ENCODE results near the gene BRAT1. TPM values are rescaled to one million over a fixed set of nuclear protein-coding genes. Genes with fewer than 3 reads are reported as not detected.
"Not testable (repeated sequence)": the region's sequence is repeated elsewhere in the genome, so short reads cannot be mapped to it uniquely, and the experiment has no call there.

The BRAT1 gene
- total RNA-seq, result 24.5 and 26.4 TPM in 2 replicates

- DNase-seq (ENCODE audit: low read depth), result peak; percentile 86
Observed at GRCh38 chr7:2555121-2556052, at the start of gene BRAT1. BRAT1 (minus strand) TSS chr7:2555524; CDS start chr7:2554431, 1,093 bp downstream.

GRCh38 chr7:2604608-2605174 lies 49.4 kb upstream of the BRAT1 start:
- no peak for DNase-seq (ENCODE audit: low read depth)

DNA sequence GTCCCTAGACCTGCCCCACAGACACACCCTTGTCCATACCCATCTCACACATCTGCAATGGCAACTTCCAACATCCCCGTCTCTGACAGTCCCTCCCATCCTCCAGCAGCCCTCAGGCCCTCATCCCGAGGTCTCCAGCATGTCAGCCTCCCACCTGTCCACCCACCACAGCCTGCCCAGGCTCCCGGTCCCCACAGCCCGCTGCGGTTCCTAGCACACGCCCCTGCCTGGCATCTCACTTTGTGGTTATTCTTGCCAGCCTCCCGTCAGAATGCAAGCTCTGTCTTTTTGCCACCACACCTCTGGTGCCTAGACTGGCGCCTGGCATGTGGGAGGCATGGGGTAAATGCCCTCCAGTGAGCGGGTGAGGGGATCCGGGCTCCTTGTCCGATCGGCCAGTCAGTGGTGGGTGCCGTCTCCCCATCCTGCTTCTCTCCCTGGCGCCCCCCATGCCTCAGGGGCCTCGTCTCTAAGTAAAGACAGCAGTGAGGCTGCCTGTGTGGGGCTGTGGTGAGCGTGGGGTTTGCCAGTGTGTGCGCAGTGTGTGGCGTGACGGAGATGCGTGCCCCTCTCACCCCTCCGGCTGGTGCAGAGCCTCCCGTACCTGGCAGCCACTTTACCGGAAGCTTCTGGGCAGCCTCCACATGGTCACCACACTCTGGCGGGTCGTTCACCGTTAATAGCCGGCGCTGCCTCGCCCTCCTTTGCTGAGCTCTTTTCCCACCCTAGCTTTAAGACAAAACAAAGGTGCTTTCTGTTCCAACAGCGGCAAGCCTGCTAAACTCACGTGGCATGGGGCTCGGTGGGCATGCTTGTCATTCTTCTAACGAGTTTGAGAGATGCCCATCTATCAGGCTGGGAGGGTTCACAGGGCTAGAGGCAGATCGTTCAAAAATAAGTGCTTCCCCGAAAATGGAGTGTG lies 48.0 kb upstream of the BRAT1 start:
- no peak for DNase-seq (ENCODE audit: low read depth)

DNA sequence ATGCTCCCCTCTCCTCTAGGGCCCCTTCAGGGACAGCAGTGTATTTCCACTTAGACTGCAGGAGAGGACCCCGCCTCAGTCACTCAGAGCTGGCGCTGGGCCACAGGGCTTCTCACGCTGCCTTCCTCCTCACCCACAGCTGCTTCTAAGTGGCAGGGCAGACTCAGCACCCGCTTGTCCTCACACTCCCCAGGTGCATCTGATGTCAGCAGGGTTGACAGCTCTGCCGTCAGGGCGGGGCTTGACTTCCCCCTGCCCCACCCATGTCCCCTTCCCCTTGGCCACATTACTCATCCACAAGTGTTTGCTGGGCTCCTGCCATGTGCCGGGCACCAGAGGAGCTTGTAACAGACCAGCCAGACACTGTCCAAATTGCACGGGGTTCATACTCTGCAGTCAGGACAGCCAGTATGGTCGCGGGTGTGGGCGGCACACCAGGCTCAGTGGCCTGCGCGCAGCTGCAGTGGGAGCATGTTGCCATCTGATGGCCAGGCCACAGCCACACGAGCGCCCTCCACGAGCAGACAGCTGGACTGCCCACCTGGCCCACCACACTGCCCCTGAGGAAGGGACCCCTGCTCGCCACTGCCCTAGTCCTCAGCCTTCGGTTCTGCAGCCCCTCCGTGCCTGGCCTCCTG lies 47.2 kb upstream of the BRAT1 start:
- DNase-seq (ENCODE audit: low read depth), result no peak

GRCh38 chr7:2601907-2602306 lies 46.6 kb upstream of the BRAT1 start:
- DNase-seq (ENCODE audit: low read depth), result no peak

DNA sequence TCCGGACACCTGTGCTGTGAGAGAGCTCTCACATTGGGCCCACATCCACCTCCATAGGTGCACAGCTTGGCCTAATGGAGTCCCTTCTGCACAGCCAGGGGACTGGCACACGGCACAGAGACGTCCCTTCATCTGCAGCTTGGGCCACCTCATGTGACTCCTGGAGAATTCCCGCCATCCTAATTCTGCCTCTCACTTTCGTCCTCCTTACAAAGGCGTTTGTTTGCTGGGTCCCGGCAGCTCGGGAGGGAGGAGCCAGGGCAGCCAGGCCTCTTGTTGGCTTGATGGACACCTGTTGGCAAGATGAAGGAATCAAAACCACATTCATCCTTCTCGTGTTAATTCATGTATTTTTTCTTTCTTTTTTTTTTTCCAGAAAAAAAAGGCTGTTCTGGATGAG lies 45.7 kb upstream of the BRAT1 start:
- no peak for DNase-seq (ENCODE audit: low read depth)

DNA sequence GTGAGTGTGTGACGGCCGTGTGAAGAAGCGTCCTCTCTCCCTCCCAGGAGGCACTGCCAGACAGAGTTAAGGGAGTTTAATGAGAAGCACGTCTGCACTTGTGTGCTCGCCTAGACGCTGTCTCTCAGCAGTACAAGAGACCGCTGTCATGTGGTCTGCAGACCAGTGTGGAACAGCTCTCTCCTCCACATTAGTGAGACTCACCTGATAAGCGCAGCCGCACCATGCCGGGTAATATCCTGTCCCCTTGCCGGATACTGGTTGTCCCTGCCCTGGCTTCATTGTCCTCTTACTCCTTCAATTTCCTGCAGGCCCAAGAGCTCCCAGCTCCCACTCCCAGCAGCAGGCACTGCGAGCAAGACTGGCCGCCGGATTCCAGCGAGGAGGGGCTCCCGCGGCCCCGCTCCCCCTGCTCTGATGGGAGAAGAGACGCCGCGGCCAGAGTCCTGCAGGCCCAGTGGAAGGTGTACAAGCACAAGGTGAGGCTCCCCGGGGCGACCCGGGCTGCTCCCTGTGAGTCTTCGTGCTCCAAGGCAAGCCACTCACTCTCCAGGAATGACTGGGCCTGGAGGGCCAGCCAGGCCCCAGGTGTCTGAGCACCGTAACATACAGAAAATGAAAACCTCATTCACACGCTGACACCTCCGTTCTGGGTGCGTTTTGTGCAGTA lies 43.0 kb upstream of the BRAT1 start:
- DNase-seq (ENCODE audit: low read depth), result no peak

DNA sequence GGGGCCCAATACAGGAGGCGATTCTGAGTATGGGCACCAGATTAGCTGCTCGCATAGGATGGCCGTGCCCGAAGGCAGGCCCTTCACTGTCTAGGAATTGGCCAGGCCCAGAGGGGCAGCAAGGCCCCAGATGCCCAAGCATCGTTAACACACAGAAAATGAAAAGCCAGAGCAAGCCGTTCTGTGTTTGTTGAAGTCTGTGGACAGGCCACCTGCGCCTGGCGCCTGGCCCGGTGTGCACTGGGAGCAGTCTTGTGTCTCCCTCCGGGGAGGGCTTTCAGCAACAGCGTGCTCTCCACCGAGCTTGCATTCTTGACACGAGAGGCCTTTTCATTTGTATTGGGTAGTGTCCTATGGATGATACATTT lies 41.9 kb upstream of the BRAT1 start:
- DNase-seq (ENCODE audit: low read depth), result no peak

DNA sequence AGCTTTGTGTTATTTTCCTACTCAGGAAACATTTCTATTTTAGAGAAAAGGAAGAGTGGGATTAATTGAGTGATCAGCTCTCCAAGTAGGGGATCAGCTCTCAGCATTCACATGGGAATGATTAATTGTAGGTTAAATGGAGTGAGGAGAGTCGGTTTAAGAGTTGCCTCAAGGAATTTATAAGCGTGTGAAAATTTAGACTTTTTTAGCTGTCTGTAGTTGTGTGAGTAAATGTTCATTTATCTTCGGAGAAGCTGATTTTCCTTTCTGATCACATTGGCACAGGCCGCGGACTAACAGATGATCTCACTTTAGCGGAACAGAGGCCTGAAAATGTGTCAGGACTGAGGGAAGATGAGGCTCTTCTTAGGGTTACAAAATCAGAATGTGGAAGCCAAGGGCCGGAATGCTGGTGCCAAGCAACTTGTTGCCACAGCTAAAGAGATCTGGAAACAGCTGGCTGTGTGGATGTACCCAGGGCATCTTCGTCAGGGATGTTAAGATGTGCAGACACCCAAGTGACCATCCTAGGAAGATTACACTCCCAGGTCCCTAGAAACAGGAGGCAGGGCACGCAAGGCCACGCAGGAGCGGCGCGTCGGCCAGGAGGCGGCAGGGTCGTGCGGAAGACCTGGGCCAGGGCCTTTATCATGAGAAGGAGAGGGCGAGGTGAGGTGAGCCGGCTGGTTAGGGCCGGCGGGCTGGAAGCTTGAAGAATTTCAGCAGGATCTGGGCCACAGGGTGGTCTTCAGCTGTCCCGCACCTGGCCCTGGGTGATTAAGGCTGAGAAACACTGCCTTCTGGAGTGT lies 41.3 kb upstream of the BRAT1 start:
- no peak for DNase-seq (ENCODE audit: low read depth)

GRCh38 chr7:2595258-2595860 lies 40.0 kb upstream of the BRAT1 start:
- DNase-seq (ENCODE audit: low read depth), result no peak

- DNase-seq (ENCODE audit: low read depth), result no peak
Observed at GRCh38 chr7:2594599-2594998, 39.3 kb upstream of the BRAT1 start.

- DNase-seq (ENCODE audit: low read depth), result no peak
Observed at GRCh38 chr7:2593036-2593727, 37.9 kb upstream of the BRAT1 start.

- DNase-seq (ENCODE audit: low read depth), result no peak
Observed at GRCh38 chr7:2592375-2592865, 37.1 kb upstream of the BRAT1 start.

GRCh38 chr7:2589941-2590340 lies 34.6 kb upstream of the BRAT1 start:
- DNase-seq (ENCODE audit: low read depth), result not testable (repeated sequence)

- no peak for DNase-seq (ENCODE audit: low read depth)
Observed at GRCh38 chr7:2589341-2589740, 34.0 kb upstream of the BRAT1 start.

DNA sequence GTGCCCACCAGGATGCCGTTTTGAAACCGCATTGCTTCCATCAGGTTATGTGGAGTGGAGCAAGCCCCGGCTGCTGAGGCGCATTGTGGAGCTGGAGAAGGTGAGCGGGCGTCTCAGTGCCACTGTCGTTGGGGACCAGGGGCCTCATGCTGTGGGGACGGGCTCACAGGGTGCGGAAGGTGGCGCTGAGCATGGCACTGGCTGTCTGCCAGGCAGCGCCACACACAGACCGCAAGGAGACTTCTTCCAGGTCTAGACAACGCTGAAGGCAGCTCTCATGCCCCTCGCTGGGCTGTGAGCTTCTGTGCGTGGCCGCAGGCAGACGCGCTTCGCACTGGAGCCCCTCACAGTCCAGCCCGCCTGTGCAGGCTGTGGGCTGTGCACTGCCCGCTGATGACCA lies 32.5 kb upstream of the BRAT1 start:
- no peak for DNase-seq (ENCODE audit: low read depth)

DNA sequence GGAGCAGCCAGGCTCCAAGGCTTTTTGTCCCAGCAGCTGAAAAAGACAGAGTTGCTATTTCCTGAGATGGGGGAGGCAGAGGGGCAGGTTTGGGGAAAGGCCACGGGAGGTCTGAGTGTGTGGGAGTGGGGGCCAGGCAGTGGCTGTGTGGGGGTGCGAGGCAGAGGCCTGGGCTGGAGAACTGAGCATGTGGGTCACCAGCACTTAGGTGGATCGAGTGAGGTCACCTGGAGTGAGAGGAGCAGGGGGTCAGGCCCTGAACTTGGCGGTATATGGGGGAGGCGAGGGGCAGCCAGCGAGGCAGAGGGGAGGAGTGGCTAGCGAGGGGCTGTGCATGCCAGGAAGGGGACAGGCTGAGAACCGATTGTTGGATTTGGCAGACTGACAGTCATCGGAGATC lies 31.8 kb upstream of the BRAT1 start:
- DNase-seq (ENCODE audit: low read depth), result no peak

DNA sequence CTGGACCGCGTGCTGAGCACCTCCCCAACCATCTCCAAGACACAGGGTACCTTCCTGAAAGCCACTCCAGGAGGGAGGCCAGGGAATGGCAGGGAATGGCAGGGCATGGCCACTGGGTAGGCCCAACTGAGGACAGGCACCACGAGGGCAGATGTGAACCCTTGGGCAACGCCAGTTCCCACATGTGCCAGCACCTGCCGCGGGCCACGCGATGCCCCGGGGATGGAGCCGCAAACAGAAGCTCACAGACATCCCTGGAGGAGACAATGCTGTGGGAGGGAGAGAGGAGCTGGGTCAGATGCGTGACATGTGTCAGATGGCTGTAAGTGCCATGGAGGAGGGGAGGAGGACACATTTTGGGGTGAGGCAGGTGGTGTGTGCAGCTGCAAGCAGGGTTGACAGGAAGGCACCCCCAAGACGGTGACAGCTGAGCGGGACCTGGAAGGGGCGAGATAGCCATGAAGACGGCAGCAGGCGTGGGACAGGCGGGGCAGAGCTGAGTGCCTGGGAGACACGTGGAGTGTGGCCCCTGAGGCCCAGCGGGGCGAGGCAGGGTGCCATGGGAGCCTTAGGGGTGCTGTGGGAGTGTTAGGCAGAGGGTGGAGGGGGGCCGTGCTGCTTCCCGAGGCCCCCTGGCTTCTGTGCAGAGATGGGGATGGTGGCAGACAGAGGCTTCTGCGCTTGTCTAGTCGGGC lies 31.1 kb upstream of the BRAT1 start:
- DNase-seq (ENCODE audit: low read depth), result no peak

DNA sequence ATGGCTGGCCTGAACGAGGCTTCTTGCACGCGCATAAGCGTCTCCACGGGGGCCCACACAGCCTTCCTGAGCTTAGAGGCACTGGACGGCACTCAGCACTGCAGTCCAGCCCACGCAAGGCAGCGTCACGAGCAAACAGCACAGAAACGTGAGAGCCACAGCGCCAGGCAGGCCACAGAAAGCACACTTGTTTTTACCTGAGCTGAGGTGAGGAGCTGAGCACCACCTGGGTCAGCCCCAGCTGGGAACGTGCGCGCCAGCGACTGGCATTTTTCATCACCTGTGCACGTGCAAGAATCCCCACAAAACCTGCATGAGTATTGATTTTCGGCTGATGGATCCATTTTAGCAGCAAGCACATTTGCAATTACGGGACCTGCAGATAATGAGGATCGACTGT lies 30.1 kb upstream of the BRAT1 start:
- DNase-seq (ENCODE audit: low read depth), result no peak
